WERI-Rb-1 (cell line): ENCODE results near the gene RYR2.

Experiments
- DNase-seq: peaks from one replicate; pipeline ENCODE4 v3.0.0-alpha.2; 2020
- H3K27ac ChIP-seq: fragments of 250-450 bp; sonication (Bioruptor Pico); 2 replicates; pipeline ENCODE4 v1.5.1; 2020; ENCODE audit warnings: mild to moderate bottlenecking, moderate library complexity
- H3K27me3 ChIP-seq: fragments of 250-450 bp; sonication (Bioruptor Pico); 2 replicates; pipeline ENCODE4 v1.5.1; 2021; ENCODE audit warnings: mild to moderate bottlenecking, low read depth, moderate library complexity; ENCODE audit not compliant: insufficient read depth, severe bottlenecking
- H3K36me3 ChIP-seq: fragments of 250-450 bp; sonication (Bioruptor Pico); 2 replicates; pipeline ENCODE4 v1.5.1; 2020; ENCODE audit warnings: mild to moderate bottlenecking, moderate library complexity
- H3K4me3 ChIP-seq: 2 replicates; pipeline ENCODE4 v1.5.1; 2011; ENCODE audit warnings: low read depth, mild to moderate bottlenecking, control low read depth, low read length
- H3K9me3 ChIP-seq: fragments of 250-450 bp; sonication (Bioruptor Pico); 2 replicates; pipeline ENCODE4 v1.5.1; 2021; ENCODE audit warnings: mild to moderate bottlenecking, moderate library complexity; ENCODE audit not compliant: severe bottlenecking
- CTCF ChIP-seq: IDR thresholded peaks from 2 replicates; pipeline ENCODE4 v1.5.1; 2011; ENCODE audit warnings: low read depth, mild to moderate bottlenecking, control low read depth, inconsistent platforms, low read length

Gene RYR2

DNA sequence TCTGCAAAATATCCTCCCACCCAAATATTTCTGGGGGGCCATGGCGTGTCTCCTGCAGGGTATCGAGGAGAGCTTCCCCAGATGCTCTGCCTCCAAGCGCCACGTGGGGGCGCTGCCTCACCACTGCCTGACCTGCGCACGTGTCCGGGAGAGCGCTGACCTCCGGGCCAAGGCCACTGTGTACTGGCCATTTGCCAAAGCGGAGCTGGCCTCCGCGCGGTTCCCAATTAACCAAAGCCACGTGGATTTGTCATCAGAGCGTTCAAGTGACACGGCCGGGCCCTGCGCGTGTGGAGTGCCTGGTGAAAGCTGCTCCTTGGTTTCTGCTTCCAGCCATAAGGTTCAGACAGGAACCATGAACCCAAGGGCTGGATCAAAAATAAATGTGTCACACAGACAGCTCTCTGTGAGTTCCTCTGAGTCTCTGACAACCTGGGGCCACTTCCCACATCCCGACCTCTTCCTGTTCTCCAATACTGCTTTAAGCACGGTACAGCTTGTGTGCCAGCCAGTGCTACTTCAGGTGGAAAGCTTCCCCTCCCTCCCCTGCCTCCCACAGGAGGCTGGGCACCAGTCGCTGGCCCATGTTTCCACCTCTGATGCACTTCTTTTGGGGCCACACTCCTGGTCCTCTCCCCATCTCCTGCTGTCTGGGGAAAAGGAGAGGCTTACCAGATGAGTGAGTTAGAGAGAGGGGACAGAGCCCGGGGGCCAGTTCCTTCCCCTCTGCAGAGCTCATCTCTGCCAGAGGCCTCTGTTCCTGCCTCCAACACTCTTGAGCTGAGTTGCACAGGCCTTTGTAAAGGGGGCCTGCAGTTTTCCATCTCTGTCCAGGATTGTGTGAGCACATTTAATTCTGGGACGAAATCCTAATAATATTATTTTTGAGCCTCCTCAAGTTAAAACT lies 822.6 kb downstream of the RYR2 start:
- peak; percentile 82 for DNase-seq
- peak overlapping the region; percentile 40 for H3K4me3 ChIP-seq
- H3K9me3 ChIP-seq, result no peaks in the 10 kb centered on the region
- no peak overlapping the region for H3K27ac ChIP-seq
- no peaks in the 10 kb centered on the region for H3K27me3 ChIP-seq
- peak; percentile 99 for TF ChIP-seq CTCF
- H3K36me3 ChIP-seq, result no peaks in the 10 kb centered on the region

- Histone ChIP-seq H3K4me3 (no peak overlapping the region), H3K27ac (no peak overlapping the region), H3K36me3 (no peaks in the 10 kb centered on the region), H3K9me3 (no peaks in the 10 kb centered on the region), H3K27me3 (no peaks in the 10 kb centered on the region)
- peak; percentile 24 for DNase-seq
- TF ChIP-seq CTCF, result no peak
Measured at GRCh38 chr1:237867380-237867888, 825.5 kb downstream of the RYR2 start.

DNA sequence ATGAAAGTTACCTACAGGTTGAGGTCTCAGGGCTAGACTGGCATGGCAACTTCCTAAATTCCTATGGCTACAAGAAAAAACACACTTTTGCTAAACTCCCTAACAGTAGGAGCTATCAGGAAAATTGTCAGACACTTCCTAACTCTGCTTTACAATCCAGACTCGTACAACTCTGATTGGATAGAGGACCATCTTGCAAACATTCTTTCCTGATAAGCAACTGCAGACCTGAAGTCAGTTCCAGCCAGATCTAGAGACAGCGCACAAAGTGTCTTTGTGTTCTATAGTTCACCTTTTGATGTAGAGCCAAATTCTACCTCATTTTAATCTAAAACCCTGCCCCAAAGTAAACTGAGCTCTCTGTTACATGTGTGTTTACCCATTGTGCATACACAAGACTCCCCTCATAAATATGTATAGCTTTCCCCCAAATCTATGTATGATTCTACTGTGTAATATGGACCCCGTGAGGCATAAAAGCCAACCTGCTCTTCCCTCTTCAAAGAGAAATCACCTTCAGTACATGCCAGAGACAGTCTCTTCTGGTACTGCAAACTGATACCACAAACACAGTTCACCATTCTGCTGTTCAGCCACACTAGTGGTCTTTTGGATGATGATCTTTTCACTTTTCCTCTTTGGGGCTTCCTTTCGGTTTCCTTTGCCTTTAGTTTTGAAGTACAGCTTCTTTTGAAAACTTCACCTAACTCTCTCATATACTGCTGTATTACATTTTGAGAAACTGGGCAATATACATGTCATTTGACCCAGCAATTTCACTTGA lies 827.0 kb downstream of the RYR2 start:
- DNase-seq, result no peak
- no peaks in the 10 kb centered on the region for H3K36me3 ChIP-seq

DNA sequence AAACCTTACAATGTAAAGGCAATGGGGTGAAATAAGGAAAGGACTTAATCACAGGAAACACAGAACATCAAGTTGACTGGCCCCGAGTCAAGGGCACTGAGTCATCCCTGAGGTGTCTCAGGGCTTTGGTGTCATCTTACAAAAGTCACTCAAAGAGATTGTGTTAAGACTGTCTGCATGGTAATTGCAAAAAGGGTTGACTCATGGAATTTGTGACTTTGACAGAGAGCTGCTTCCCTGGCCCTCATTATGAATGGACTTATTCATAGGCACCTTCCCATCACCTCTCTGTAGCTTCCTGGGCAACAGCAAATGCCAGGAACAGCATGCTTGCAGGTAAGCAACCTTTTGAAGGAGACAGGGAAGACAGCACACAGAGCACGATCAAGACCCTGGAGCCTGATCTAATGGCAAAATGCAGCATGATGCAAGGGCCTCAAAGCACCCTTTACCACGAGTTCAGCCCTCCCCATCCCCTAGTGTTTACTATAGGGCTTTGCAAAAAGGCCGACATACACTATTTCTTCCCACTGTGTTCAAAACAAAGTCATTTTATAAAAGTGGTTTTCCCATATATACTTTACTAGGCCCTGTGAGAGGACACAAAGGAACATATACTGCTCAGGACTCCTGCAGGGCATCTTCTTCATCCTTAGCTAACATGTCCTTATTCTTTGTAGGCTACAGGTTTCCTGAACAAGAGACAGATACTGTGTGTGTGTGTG lies 831.7 kb downstream of the RYR2 start:
- DNase-seq, result peak; percentile 46
- H3K36me3 ChIP-seq, result no peaks in the 10 kb centered on the region
- TF ChIP-seq CTCF, result no peak
- no peaks in the 10 kb centered on the region for H3K9me3 ChIP-seq
- no peaks in the 10 kb centered on the region for H3K27me3 ChIP-seq
- H3K27ac ChIP-seq, result no peak overlapping the region
- H3K4me3 ChIP-seq, result no peak overlapping the region

More for the DNA sequence above, 827.0 kb downstream of the RYR2 start:
- Histone ChIP-seq H3K4me3 (no peak overlapping the region), H3K27ac (no peak overlapping the region), H3K27me3 (no peaks in the 10 kb centered on the region), H3K9me3 (no peaks in the 10 kb centered on the region)
- TF ChIP-seq CTCF, result no peak

DNA sequence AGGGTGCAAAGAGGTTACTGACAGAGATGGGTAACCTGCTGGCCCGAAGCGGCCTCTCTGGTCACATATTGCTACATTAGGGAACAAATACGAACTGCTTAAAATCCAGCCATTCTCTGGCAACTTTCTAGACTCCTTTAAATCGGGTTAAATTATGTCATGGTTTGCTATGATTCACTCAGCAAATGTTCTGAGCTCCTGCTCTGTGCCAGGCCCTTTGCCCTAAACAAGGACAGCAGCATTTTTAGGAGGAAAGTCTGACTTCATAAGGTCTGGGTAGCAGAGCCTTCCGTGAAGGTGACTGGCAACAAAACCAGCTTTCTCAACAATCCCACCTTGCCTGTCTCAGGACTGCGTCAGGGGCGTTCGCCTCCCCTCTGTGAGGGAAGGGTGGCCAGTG lies 833.3 kb downstream of the RYR2 start:
- Histone ChIP-seq H3K27ac (no peak overlapping the region), H3K9me3 (no peaks in the 10 kb centered on the region), H3K36me3 (no peaks in the 10 kb centered on the region), H3K27me3 (no peaks in the 10 kb centered on the region), H3K4me3 (no peak overlapping the region)
- DNase-seq, result no peak
- no peak for TF ChIP-seq CTCF
